GM18526 (cell line): Measurements from ENCODE around the gene RNU6-1.
A peak's percentile ranks its signal among the peaks of the same experiment; 100 is the strongest.

Experiments
- POLR2A ChIP-seq: IDR thresholded peaks from 3 replicates; pipeline ENCODE4 v1.6.1; 2011; ENCODE audit not compliant: insufficient read length; ENCODE audit errors: extremely low read depth

The RNU6-1 gene

GRCh38 chr15:67839929-67840748 is at the start of gene RNU6-1:
Gene RNU6-1 (minus strand): TSS chr15:67840045.
- peak; percentile 91 for TF ChIP-seq POLR2A

GRCh38 chr15:67887776-67888175 is 47.9 kb upstream of the RNU6-1 start:
- no peak for TF ChIP-seq POLR2A

- TF ChIP-seq POLR2A: no peak
These were observed 46.0 kb upstream of the RNU6-1 start for GRCh38 chr15:67885861-67886260.

- TF ChIP-seq POLR2A: no peak
These were observed 45.3 kb upstream of the RNU6-1 start for GRCh38 chr15:67885175-67885523.

DNA sequence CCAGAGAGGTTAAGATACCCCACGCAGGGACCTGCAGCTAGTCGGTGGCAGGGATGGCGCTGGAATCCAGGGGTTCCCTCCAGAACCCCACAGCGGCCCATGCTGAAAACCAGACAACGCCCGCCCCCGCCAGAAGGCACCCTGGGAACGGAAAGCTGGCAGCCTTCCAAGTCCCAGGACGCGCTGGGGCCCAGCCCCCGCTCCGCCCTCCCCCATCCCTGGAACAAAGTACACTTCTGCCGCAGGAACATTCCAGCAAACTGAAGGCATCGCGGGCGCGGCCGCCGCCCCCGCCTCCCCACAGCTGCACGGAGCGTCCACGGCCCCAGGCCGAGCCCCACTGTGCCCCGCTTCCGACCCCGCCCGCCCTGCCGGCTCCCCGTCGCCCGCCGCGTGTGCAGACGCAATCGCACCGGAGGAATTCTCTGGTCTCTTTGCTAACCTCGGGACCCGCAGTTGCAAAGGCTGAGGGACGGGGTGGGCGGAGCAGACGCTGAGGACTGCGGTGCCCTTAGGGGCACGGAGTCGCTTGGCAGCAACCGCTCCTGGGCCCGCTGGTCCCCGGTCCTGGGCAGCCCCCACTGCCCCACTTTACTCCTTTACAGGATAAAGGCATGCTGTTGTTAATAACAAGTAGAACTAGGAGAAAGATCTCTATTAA is 44.8 kb upstream of the RNU6-1 start:
- no peak for TF ChIP-seq POLR2A

DNA sequence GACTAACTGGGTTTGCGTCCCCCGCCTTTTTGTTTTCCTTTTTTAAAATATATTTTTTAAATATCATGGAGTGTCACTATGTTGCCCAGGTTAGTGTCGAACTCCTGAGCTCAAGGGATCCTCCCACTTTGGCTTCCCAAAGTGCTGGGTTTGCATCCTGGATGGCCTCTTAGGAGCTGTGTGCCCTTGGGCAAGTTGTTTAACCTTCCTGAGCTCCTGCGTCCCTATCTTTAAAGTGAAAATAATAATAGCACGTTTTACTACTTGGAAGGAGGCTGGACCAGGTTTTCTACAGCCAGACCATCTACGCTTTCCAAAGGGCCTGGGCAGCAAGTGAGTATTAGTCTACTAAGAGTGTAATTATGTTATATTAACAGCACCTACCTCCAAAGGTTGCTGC is 44.2 kb upstream of the RNU6-1 start:
- no peak for TF ChIP-seq POLR2A

- no peak for TF ChIP-seq POLR2A
These were observed 43.5 kb upstream of the RNU6-1 start for GRCh38 chr15:67883234-67883773.

GRCh38 chr15:67882487-67883233 is 42.8 kb upstream of the RNU6-1 start:
- TF ChIP-seq POLR2A: no peak

DNA sequence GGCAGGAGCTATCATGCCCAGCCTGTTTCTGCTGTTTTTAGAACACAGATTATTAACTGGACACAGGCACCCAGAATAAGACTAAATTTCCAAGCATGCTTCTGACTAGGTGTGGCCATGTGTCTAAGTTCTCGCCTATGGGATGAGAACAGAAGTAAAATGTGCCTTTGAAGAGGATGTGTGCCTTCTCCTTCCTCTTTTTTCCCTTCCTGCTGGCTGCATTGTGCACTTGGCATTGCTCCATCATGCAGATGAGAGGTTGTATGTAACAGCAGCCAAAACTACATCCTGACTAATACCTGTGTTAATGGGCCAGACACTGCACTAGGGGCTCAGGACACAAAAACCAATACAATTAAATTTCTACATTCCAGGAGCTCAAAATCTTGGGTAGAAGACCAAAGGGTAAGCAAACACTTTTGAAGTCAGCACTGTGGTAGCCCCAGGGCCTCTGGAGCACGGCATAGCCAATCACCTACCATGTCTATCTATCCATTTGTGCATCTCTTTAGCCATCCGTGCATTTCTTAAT is 40.9 kb upstream of the RNU6-1 start:
- no peak for TF ChIP-seq POLR2A

DNA sequence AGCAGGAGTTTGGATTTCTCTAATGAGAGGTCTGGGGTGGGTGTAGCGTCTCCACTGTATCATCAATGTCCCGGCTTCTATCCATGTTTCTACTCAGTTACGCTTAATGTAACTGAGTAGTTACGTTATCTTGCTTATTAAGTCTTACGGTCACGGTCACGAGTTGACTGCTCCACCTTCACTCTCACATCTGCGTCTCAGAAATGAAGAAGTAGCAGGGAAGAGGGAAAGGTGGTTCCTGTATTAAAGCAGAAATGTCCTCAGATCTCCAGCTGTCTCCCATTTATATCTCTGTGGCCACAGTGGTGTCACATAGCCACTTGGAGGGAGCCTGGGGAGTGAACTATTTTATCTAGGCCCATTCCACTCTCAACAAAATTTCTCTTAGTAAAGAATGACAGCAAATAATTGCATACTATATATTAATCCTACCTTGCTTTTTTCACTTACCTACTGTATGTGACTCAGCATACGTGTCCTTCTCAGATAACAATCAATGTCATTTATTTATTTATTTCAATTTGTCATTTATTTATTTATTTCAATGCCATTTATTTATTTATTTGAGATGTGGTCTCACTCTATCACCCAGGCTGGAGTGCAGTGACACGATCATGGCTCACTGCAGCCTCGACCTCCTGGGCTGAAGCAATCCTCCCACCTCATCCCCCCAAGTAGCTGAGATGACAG is 39.7 kb upstream of the RNU6-1 start:
- no peak for TF ChIP-seq POLR2A

GRCh38 chr15:67878712-67879206 is 38.9 kb upstream of the RNU6-1 start:
- no peak for TF ChIP-seq POLR2A

DNA sequence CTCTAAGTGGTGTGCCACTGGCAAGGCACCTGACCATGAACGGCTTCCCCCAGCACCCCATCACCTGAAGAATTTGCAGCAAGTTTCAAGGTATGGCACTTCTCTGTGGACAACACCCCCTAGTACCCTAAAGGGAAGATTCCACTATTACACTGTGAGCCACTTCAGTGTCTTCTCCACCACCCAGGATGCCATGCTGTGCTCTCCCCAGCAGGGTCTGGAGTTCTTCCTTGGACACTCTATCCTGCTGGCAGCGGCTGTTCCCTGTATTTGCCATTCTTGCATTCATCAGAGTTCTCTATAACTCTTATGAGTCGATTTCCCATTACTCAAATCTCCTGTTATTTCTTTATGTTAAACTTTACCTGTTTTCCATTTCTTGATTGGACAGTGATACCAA is 33.9 kb upstream of the RNU6-1 start:
- TF ChIP-seq POLR2A: no peak

DNA sequence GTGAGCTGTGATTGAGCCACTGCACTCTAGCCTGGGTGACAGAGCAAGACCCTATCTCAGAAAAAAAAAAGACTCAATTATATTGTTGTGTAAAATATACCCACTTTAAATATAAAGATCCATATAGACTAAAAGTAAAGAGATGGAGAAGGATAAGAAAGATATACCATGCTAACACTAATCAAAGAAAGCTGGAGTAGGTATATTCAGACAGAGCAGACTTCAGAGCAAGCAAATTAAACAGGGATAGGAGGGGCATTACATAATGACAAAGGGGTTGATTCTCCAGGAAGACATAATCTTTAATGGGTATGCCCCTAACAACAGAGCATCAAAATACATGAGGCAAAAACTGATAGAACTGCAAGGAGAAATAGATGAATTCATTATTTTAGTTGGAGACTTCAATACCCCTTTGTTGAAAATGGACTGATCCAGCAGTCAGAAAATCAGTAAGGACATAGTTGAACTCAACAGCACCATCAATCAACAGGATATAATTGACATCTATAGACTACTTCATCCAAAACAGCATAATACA is 31.1 kb upstream of the RNU6-1 start:
- no peak for TF ChIP-seq POLR2A

DNA sequence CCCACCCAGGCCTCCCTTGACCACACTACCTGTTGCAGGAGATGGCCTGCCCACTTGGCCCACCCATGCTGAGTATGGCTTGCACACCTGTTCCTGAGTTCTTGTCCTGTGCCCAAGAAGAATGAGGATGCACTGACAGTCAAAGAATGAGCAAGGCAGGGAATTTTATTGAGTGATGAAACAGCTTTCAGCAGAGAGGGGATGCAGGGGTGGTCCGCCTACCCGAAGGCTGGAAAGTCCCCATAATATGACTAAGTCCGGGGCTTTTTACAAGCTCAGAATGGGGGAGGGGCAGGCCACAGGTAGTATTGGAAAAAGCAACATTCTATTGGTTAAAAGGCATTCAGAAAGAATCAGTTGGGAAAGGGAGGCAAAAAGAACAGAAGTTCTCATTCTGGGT is 29.9 kb upstream of the RNU6-1 start:
- TF ChIP-seq POLR2A: no peak
